Brain pericyte (primary cell): ENCODE measurements around the gene CCDC180.
A peak's percentile ranks its signal among the peaks of the same experiment; 100 is the strongest.
"Not testable (repeated sequence)": the region's sequence is repeated elsewhere in the genome, so short reads cannot be mapped to it uniquely, and the experiment has no call there.

Source experiments
- DNase-seq: peaks from one replicate; pipeline ENCODE4 v3.0.0-alpha.2; 2012; ENCODE audit warnings: low read depth, low spot score

Gene CCDC180

DNA sequence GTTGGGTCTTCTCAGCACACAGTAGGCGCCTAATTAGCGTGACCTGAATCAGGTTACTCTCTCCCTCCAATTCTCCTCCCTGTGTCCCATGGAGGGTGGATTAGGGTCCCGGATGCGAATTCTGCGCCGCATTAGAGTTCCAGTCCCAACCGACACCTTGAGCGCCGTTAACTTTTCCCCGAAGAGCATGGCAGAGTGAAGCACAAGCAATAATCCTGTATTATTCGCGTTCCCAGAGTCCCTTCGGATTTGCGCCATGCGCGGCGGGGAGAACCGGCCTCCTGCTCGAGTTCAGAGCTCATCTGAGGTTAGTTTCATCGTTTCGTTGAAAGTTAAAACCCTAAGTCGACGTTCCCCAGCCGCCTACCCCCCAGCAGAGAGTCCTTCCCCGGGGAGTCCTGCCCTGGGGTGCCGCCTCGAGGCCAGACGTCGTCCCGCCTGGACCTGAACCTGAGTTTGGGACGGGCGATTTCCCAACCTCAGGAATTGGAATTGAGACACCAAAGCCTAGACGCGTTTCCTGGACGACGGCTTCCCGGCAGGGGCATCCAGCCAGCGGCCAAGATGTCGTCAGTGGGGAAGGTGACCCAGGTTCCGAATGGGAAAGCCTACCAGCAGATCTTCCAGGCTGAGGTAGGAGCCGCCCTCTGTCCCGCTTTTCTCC is at the start of gene CCDC180:
Gene CCDC180 (plus strand): TSS at position 160 of the 664 bp plus-strand sequence. CDS start 405 bp downstream, at position 565.
- no peak for DNase-seq

DNA sequence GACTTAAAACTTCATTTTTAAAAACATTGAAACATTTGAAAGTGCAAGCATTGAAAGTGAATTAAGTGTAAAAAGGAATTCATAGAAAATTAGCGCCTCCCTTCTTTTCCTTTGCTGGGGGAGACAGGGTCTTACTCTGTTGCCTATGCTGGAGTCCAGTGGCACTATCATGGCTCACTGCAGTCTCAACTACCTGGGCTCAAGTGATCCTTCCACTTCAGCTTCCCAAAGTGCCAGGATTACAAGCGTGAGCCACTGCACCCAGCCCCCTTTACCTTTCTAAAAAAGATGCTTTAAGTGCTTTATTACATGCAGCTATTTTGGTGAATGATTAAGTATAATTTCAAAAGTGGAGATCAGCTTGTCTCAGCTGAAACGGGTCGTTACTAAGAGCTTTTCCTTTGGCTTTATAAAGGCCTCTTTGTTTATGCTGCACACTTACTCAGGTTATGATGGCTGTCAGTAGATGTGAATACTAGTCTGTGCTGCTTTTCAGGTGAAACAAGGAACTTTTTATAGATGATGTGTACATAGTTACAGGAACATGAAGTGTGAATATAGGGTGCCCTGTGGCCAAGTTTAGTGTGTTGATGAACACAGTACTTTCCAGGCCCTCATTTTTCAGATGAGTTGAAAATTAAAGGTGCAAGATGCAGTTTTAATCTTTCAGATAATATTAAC is 47.5 kb upstream of the CCDC180 start:
- DNase-seq: not testable (repeated sequence)

DNA sequence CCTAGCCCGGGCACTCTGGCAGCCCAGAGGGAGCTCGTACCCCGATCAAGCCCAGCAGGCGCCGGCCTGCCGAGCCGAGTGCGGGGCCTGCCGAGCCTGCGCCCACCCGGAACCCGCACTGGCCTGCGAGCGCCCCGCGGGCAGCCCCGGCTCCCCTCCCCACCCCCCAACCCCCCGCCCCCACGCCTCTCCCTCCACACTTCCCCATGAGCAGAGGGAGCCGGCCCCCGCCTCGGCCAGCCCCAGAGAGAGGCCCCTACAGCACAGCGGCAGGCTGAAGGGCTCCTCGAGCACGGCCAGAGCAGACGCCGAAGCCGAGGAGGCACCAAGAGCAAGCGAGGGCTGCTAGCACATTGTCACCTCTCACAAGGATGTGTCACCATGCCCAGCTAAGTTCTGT is 36.2 kb upstream of the CCDC180 start:
- DNase-seq: no peak

DNA sequence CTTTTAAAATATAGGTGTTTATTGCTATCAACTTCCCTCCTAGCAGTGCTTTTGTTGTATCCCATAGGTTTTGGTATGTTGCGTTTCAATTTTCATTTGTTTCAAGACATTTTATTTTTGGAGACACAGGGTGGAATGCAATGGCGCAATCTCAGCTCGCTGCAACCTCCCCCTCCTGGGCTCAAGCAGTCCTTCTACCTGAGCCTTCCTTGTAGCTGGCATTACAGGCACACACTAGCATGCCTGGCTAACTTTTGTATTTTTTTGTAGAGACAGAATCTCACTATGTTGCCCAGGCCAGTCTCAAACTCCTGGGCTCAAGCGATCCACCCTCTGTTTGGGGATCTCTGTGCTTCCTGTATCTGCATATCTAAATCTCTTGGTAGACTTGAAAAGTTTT is 35.4 kb upstream of the CCDC180 start:
- no peak for DNase-seq

DNA sequence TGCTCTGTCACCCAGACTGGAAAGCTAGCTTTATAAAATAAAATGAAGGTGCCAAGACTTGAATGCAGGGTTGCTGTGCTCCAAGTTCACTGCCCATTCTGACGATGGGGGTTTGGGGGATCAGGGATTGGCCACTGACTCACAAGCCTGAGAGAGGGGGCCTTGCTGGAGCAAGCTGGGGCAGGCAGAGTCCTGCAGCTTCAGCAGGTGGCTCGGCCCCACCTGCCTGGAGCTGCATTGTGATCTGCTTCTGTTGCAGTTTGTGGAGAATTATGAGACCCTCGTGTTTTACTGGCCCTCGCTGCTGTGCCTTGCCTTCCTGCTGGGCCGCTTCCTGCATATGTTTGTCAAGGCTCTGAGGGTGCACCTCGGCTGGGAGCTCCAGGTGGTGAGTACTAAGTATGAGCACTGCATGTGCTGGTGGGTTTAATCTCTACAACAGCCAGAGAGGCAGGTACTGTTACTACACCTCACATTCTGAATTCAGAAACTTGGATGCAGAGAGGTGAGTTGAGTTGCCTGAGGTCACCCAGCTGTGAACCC is 31.1 kb upstream of the CCDC180 start:
- DNase-seq: no peak

DNA sequence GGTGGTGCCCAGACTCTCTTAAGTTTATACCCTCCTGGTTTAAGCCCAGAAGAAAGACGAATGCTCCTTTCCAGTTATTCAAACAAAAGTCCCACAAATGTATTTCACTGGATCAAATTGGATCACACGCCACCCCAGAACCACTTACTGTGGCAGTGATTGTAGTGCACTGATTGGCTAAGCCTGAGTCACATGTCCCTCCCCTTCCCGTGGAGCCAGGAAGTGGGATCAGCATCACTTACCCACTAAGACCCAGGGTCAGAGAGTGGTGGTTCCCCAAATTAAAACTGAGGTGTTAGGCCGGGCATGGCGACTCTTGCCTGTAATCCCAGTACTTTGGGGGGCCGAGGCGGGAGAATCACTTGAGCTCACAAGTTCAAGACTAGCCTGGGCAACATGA is 29.5 kb upstream of the CCDC180 start:
- no peak for DNase-seq

DNA sequence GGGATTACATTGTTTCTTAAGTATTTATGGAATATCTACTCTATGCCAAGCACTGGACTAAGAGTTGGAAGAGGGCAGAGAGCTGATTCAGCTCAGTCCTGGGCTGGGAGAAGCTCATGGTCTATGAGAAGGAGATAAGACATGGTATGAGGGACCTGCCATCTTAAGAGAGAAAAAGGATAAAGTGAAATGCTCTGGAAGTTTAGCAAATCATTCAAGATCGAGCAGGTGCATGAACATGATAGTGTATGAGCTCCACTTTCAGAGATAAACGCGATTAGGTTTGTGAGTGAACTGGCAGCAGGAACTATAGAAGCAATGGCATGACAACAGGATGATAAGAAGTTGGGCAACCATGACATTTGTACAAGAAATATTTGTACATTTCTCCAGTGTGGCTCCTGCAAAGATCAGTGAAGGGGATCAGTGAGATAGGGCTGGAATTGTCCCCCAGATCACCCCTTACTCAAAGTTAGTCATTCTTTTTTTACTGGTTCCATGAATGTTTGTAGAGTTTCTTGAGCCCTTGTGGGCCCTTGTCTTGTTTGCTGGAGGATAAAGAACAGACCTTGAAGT is 26.6 kb upstream of the CCDC180 start:
- no peak for DNase-seq

DNA sequence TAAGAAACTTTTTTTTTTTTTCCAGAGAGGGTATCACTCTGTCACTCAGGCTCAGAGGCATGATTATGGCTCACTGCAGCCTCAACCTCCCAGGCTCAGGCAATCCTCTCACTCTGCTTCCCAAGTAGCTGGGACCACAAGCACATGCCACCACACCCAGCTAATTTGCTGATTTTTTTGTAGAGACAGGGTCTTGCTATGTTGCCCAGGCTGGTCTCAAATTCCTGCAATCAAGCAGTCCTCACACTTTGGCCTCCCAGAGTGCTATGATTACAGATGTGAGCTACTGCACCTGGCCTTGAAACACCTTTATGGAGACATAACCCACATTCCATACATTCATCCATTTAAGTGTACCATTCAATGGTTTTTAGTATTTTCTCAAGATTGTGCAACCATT is 23.7 kb upstream of the CCDC180 start:
- DNase-seq: no peak

DNA sequence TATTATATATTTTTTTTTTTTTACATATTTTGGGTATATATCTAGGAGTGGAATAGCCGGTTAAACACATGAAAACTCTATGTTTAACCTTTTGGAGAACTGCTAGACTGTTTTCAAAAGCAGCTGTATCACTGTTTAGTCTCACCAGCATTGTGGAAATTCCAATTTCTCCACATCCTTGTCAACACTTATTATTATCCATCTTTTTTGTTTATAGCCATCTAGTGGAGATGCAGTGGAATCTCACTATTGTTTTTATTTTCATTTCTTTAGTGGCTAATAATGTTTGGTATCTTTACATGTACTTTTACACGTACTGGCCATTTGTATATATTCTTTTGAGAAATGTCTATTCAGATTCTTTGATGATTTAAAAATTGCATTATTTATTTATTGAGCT is 22.7 kb upstream of the CCDC180 start:
- no peak for DNase-seq

DNA sequence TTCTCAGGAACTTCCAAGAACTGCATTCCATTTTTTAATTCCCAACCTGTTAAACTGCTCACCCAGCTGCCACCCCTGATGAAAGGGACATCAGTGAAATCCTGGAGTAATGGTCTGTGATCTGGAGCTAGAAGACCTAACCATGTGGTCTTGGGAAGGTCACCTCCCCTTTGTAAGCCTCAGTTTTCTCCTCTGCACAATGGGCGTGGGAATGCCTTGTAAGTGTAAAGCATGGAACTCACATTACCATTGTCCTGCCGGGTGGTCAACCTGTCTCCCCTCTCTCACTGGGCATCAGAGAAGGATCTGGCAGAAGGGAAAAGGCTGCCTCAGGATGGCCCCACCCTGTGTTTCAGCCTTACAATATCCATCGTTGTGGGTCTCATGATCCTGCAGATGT is 15.3 kb upstream of the CCDC180 start:
- DNase-seq: no peak

DNA sequence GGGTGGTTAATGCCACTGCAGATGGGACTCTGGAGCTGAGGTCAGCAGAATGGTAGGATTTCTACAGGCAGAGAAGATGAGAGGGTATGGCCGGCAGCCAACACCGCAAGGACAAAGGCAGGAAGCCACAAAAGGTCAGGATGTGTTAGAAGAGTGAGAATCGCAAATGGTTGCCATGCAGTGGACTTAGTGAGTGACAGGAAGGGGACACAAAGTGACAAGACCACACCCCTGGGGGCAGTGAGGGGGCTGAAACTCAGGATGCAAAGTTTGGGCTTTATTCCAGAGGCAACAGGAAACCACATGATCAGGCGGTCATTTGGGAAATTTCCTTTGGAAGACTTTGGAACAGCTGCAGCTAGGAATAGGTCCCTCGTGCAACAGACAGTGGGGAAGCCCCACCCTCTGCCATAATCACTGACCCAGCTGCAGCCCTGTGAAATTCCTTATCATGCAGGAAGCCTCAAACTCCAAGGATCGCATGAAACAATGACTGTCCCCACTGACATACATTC is 14.2 kb upstream of the CCDC180 start:
- DNase-seq: peak; percentile 26

DNA sequence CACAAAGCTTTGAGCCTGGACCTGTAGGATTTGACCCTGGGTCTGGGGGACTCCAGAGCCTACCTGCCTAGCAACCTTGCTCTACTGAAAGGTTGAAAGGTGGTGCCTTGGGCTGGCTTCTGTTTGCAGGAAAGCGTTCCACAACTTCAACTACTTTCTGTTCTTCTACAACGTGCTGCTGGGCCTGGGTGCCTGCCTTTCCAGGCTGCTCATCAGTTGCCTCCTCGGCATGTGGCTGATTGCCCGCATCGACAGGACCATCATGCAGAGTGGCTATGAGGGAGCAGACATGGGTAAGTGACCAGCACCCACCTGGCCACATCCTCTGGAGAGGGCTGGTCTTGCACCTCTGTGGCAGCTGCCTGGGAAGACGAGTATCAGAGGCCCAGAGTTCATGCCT is 13.6 kb upstream of the CCDC180 start:
- DNase-seq: no peak

DNA sequence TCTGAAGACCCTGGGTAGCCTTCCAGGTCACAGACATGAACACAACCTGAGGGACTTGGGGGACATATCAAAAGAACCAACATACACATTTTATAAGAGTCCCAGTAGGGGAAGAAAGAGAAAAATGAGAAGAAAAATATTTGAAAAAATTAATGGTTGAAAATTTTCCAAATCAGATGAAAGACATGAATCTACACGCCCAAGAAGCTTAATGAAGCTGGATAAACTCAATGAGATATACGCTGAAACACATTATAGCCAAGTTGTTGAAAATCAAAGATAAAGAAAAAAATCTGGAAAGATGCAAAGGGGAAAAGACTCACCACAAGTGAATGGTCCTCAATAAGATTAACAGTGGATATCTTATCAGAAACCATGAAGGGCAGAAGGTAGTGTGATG is 9.6 kb upstream of the CCDC180 start:
- no peak for DNase-seq

DNA sequence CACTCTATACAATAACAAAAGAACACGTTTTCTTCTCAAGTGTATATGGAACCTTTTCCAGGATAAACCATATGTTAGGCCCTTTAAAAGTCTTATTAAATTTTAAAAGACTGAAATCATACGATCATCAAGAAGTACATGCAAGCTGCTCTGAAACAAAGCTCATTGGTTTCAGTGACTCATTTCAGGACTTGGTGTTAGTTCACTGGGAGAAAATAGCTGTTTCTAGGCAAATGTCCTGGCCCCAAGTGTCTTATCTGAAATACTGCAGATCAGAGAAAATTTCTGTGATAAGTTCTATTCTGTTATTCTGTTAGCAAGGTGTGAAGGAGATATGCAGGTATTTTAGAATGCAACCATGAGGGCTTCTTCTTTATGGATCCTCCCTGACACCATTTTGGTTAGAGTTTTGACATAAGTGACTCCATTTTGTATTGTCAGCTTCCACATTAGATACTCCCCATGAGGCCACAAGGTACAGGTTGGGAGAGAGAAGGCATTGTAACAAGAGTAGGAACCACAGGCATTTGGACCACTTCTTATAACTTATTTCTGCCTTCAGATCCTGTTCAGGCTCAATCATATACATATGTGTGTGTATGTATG is 7.5 kb upstream of the CCDC180 start:
- DNase-seq: no peak

DNA sequence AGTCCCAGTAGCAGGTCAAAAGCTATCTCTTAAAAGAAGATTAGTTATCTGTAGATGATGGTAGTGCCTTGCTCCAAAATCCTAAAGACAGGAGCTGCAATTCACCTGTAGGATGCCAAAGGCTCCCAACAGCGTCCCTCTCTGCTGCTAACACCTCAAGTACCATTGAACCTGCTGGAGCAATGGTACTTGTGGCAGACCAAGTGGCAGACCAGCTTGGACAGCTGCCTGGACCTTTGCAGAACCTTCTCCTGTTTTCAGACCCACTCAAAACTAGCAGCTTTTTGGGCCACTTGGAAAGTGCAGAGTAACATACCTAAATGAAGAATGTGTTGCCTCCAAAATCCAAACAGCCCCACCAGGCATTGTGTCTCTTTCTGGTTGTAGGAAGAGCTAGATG is 6.9 kb upstream of the CCDC180 start:
- DNase-seq: no peak

DNA sequence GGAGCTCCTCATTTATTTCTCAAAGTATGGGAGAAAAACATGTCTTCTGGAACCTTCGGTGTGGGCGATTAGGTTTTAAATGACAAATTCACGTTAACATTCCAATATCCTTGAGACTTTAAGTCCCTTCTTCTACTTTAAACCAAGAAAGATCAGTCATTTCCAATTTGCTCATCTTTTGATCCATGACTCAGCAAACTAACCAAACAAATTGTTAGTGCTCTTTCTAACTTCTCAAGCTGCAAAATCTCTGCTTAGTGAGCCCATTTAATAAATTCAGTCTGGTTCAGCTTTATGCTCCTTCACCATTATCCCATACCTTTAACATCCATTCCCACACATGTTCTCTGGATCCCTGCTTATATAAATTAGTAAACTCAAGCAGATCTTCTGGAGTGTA is 5.5 kb upstream of the CCDC180 start:
- DNase-seq: no peak

DNA sequence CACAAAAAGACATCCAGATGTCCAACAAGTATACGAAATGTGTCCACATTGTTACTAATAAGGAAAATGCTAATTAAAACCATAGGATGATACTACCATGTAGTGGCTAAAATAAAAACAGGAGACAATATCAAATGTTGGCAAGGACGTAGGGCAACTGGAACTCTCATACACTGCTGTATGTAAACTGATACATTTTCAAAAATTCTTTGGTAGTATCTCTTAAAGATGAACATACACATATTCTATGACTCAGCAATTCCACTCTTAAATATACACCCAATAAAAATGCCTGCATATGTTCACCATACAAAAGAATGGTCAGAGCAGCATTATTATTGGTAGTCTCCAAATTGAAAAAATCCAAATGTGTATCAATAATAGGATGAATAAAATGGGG is 2.9 kb upstream of the CCDC180 start:
- DNase-seq: no peak

DNA sequence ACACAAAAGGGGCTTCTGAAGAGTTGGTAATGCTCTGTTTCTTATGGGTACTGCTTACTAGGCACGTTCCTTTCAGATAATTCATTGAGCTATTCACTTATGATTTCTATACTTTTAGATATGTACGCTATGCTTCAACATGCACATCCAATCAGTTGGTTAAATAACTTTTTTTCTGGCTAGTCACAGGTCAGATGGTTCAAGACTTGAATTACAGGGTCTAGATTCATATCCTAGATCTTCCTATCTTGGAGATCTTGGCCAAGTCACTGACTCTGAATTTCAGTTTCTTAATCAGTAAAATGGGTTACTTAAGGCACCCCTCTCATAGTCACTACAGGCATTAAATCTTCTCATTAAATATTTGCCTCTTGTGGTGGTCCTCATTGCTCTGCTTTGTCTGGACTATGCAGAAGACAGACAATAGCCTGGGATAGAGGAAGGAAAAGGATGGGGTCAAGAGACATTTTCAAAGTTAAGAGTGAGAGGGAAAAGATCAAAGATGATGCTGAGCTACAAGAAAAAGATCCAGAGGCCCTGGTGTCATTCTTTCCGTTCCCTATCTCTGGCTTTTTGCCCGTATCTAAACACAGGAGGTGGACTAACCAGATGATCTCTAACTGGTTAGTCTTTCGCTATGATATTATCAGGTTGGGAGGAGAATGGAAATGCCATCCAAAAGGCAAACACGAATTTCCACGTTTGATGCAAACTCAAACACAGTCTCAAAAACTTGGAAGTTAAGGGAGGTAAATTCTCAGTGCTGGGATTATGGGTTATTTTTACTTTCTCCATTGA is 1.8 kb upstream of the CCDC180 start:
- DNase-seq: no peak

DNA sequence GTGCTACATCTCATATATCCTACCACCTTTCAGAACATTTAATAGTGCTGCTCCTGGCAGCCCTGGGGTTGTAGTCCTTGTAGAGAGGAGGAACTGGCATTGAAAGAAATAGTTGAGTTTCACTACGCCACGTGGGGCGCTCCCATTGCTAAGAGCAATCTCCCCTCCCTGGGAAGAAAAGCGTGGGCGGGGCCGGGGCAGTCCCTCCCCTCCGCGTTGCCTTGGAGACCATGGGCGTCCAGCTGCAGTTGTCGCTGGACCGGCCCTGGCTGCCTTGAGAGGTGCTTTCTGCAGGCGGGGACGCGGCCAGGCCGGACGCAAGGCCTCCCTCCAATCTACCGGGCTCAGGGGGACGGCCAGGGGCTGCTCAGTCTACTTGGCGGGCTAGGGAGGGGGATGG is 368 bp upstream of the CCDC180 start:
- peak; percentile 24 for DNase-seq

DNA sequence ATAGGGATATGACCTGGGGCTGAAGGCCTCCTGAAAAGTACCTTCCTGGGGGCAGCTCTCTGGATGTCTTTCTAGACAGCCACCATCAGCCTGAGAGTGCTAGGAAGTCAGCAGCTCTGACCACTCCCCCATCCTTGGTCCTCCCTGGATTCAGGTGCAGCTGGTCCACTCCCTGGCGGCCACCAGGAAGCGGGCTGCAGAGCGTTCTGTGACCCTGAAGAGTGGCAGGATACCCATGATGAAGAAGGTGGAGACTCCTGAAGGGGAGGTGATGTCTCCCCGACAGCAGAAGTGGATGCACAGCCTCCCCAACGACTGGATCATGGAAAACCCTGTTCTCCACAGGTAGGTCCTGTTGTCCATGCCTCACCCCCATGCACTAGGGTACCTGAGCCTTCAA is 1.8 kb downstream of the CCDC180 start:
- no peak for DNase-seq

DNA sequence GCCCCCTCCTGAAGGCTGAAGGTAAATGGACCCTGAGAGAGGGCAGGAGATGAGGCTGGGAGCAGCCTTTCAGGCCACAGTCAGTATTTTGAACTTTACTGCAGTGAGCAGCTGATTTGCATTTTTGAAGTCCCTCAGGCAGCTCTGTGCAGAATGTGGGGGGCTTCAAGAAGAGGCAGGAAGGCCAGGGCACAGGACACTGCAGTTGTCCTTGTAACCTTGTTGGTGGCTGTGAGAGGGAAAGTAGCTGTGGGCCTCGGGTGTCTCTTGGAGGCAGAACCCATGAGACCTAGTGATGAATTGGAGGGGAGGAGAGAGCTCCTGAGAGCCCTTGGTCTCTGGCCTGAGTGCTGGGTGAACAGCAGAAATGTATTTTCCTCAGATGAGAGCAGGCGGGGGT is 2.6 kb downstream of the CCDC180 start:
- no peak for DNase-seq

DNA sequence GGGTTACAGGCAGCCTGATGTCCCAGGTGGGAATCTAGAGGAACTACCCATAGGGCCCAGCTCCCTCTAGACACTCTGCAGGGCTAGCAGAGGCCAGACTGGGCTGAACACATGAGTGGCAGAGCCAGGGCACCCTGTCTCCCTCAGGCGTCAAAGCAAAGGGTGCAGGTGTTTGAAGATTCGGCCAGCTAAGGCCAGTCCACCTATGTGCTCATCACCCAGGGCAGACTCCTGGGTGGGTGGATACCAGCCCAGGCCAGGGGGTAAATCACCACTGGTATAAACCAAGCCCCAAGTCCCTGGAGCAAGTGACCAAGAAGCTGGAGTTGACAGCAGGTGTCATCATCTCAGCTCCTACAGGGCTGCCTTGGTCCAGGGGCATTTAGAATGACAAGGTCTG is 3.4 kb downstream of the CCDC180 start:
- no peak for DNase-seq
